VCaP (cell line): Measurements from ENCODE around the gene BARX1.

Experiments used
- H3K27ac ChIP-seq: fragments of 450-650 bp; 2 replicates; pipeline ENCODE4 v1.5.1; 2017
- TF ChIP-seq, protein P1 (sequence below): fragments of 450-650 bp; conservative IDR thresholded peaks from 2 replicates; pipeline ENCODE4 v1.5.1; 2017; ENCODE audit warnings: mild to moderate bottlenecking, moderate library complexity

BARX1 gene

DNA sequence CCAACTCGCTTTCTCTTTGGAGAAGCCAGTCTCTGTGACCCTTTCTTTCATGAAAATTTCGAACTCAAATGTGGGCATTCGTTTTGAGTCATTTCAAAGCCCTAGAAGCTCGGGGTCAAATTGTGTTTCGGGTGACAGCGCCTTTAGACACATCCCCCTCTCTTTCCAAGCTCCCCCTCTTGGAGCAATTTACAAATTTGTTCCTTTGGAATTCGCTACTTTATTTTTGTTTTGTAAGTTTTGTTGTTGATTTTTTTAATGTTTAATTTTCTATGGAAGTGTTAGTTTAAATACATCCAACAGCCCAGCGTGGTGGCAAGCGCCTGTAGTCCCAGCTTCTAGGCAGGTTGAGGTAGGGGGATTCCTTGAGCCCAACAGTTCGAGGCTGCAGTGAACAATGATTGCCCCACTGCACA, 4.6 kb upstream of the BARX1 start:
- H3K27ac ChIP-seq: no peak overlapping the region
- TF ChIP-seq, protein P1, sequence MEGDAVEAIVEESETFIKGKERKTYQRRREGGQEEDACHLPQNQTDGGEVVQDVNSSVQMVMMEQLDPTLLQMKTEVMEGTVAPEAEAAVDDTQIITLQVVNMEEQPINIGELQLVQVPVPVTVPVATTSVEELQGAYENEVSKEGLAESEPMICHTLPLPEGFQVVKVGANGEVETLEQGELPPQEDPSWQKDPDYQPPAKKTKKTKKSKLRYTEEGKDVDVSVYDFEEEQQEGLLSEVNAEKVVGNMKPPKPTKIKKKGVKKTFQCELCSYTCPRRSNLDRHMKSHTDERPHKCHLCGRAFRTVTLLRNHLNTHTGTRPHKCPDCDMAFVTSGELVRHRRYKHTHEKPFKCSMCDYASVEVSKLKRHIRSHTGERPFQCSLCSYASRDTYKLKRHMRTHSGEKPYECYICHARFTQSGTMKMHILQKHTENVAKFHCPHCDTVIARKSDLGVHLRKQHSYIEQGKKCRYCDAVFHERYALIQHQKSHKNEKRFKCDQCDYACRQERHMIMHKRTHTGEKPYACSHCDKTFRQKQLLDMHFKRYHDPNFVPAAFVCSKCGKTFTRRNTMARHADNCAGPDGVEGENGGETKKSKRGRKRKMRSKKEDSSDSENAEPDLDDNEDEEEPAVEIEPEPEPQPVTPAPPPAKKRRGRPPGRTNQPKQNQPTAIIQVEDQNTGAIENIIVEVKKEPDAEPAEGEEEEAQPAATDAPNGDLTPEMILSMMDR: no peak

DNA sequence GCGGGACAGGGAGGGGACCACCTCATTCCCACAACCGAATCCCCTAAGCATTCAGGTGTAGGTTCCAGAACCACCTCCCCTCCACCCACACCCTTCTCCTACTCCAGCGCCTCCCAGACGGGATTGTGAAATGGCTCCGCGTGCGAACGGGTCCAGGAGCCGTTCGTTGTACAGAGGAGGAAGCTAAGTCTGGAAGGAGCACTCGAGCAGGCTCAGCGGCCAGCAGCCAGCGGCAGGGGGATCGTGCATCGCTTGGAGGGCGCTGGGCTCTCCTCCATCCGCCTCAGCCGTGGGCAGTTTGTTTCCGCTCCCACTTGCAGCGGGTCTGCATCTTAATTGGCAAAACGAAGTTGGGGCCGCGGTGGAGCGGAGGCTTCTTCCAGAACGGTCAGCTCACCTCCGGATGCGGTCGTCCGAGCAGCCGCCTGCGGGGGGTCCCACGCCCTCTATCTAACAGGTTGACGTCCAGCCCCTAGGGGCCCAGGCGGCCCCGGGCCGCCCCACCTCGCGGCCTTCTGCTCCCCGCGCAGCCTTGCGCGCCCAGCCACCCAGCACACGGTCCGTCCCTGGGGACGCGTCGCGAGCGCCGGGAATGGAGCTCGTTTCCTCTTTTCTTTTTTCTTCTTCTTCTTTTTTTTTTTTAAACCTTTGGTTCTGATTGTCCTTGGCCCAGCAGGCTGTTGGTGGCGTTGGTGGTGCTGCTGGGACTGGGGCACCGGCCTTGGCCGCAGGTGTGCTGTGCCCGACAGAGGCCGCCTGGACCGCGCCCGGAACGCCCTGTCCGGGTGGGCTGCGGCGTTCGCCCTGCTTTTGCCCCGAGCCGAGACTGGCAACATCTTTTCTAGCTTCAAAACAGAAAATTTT, 3.9 kb upstream of the BARX1 start:
- H3K27ac ChIP-seq: no peak overlapping the region
- TF ChIP-seq, protein P1: no peak

DNA sequence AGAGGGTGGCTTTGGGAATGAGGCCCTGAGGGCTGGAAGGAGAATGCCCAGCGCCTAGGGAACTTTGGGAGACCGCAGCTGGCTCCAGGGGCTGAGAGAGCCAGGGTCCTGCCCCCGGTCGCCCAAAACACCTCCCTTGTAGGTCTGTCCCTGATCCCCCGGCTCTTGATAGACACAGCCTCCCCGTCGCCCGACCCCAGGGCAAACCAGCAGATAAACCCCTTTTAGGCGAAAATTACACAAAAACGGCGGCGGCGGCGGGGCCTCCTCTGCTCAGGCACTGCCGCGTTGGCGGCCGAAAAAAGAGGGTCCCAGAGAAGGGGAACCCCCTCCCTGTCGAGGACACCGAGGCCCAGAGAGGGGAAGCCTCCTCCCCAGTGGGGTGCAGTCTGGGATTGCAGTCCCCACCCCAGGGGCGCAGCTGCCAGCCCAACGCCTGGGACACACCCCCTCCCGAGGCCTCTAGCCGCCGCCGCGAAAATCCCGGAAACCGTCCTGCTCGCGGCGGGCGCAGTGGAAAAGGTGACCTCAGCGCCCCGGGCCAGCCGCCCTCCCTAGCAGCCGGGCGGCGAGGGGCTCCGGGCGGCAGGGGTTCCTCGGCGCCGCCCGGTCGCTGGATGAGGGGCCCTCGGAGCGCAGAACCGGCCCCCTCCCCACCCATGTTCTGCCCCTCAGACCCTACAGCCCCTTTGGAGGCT, 3.1 kb upstream of the BARX1 start:
- TF ChIP-seq, protein P1: no peak
- no peak overlapping the region for H3K27ac ChIP-seq

DNA sequence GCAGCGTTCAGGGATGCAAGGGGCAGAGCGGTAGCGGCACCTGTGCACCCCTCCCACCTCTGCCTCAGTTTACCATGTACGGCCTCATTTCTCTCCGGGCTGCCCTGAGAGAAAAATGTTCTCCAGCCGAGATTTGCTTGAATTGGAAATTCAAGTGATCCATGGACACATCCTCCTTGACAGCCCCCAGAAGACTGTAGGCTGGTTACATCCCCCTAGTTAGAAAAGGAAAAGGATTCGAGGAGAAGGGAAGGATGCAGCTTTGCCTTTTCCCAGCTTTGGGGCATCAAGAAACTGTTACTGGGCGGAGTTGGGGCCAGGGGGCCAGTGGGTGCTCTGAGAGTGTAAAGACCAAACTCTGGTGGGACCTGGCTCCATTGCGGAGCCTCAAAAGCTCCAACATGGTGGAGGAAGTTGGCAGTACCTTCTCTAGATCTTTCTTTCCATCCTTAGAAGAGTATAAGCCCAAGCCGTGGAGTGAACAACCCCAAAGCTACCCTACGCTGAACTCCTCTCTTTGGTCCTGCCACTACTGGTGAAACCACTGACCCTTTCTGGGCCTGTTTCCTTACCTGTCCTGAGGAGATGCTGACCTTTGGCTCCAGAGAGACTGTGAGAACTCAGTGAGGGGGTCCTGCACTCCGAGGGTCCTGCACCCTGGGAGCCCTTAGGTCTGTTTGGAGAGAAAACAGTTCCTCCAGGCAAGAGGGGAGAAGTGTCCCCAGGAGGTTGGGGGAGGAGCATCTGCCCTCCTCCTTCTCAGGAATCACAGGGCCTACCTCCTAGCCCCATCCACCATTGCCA, 1.0 kb upstream of the BARX1 start:
- no peak overlapping the region for H3K27ac ChIP-seq
- TF ChIP-seq, protein P1: no peak

DNA sequence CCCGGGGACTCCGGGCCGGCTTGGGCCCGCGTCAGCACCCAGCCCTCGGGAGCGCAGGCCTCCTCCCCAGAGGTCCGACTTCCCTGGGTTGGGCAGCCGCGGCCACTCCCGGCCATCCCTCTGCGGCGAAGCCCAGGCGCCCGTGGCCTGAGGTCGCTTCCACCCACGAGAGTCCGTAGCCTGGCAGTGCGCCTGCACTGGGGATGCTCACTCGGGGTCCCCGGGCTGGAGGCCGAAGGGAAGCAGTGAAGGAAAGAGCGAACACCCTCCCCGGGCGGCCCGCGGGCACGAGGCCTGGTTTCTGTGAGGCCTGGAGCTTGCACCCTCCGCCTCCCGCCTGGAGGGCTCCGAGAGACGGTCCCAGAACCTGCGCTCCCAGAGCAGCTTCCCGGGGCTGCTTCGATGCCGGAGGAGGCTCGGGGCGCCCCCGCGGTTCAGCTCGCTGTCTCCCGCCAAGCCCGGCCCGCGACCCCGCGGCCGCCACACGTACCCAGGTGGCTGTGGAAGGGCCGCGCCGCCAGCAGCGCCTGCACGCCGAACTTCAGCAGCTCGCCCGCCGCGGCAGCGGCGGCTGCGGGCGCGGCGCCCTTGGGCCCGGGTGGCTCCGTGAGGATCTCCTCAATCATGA, 607 bp downstream of the BARX1 start:
- TF ChIP-seq, protein P1: no peak
- H3K27ac ChIP-seq: no peak overlapping the region

DNA sequence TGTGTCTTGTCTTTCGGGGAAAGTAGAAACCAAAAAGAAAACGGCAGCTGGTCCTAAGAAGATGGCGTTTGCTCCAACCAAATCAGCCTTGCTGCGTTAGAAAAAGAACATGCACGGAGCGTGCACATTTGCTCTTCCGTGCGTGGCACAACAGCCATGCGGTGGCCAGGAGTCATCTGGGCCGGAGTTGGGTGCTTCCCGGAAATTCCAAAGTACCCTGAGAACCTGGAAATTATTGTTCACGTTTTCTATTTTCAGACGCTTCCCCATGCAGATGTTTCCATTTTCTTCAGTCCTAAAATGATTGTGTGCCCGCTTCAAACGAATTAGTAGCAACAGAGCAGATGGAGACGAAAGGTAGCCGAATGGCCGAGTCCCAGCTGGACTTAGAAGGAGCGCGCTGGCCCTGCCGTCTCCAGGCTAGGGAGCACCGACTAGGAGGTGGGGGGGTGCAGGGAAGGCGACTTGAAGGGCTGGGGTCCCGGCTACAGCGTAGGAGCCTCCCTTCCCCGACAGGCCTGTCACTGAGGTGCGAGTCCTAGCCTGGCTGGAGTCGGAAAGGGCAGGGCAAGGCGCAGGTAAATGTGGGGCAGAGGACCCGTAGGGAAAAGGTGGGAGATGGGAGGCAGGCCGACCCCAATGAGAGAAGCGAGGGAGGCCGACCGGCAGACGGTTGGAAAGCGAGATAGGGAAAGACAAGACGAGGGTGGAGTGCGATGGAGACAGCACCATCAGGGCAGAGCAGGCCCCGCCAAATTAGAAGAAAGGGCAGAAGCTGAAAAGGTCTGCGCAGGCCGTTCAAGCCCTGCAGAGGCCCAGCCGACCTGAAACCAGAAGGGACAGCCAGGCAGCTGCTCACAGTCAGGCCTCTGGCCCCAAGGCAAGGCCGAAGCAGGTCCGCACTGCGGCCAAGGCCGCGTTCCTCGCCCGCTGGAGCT, 1.4 kb downstream of the BARX1 start:
- no peak overlapping the region for H3K27ac ChIP-seq
- TF ChIP-seq, protein P1: no peak
